SJCRH30 (cell line): ENCODE measurements around the gene SCN8A. TPM values are rescaled to one million over a fixed set of nuclear protein-coding genes. Genes with fewer than 3 reads are reported as not detected.

Experiments
- DNase-seq, 2 experiments: peaks; one replicate each; pipeline ENCODE4 v3.0.0-alpha.2; 2015 to 2020
- H3K27ac ChIP-seq: fragments of 250-450 bp; sonication (Bioruptor Pico); 2 replicates; pipeline ENCODE4 v1.5.1; 2020; ENCODE audit warnings: mild to moderate bottlenecking, moderate library complexity
- H3K27me3 ChIP-seq: fragments of 250-450 bp; sonication (Bioruptor Pico); 2 replicates; pipeline ENCODE4 v1.5.1; 2020; ENCODE audit warnings: mild to moderate bottlenecking, moderate library complexity
- H3K36me3 ChIP-seq: fragments of 250-450 bp; sonication (Bioruptor Pico); 2 replicates; pipeline ENCODE4 v1.5.1; 2020; ENCODE audit warnings: mild to moderate bottlenecking, moderate library complexity
- H3K4me1 ChIP-seq: fragments of 250-450 bp; sonication (Bioruptor Pico); 2 replicates; pipeline ENCODE4 v1.5.1; 2020; ENCODE audit warnings: mild to moderate bottlenecking, moderate library complexity
- H3K4me3 ChIP-seq: fragments of 250-450 bp; sonication (Bioruptor Pico); 2 replicates; pipeline ENCODE4 v1.5.1; 2020; ENCODE audit warnings: mild to moderate bottlenecking, moderate library complexity
- H3K9me3 ChIP-seq: fragments of 250-450 bp; sonication (Bioruptor Pico); replicated peaks from 2 replicates; pipeline ENCODE4 v1.5.1; 2020; ENCODE audit warnings: mild to moderate bottlenecking, moderate library complexity
- total RNA-seq: library from RNA; depleted of rRNA; stranded (reverse); fragments of >200 nt; shearing (Covaris generic); gene quantifications from 2 replicates; pipeline ENCODE4 v1.2.3, GENCODE V29; 2014

Gene SCN8A
- total RNA-seq, 1 experiment from 2014 or later: 0.67 TPM

DNA sequence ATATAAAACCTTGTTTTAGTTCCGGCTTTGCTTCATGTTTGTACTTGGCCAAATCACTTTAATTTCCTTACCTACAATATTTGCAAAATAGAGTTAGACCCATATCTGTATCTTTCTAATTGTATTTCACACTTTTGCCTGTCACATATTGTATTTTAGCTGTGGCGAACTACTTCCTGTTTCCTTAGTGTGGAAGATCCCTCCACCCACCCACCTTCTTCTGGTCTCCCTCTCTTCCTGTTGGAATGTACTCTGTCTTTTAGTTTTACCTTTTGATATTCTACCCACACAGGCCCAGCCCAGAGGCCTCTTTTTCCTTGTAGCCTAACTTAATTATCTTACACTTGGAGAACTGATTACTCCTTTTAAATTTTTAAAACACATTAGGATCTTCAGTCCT lies 78.2 kb downstream of the SCN8A start:
- peaks cover 19% of the 10 kb centered on the region; the same call in 1 of the 2 replicates for H3K27me3 ChIP-seq
- no peaks in the 10 kb centered on the region for H3K4me1 ChIP-seq
- H3K9me3 ChIP-seq: no peaks in the 10 kb centered on the region
- H3K27ac ChIP-seq: no peak overlapping the region
- H3K4me3 ChIP-seq: no peak overlapping the region
- no peak for DNase-seq
- H3K36me3 ChIP-seq: no peaks in the 10 kb centered on the region

DNA sequence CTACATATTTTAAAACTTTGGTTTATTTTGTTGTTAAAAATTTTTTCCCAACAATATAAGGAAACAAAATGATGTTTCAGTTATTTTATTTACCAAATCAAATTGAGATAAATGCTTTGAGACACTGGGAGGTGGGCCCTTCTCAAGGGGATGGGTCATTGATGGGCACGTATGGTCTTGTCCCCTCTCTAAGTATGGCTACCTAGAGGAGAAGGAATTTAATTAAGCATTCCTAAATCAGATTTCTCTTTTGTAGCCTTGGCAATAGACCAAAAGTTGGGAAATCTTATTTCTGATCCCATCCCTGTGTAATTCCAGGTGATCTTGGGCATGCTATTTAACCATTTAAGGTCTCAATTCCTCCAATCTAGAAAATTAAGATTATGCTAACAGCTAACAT lies 79.0 kb downstream of the SCN8A start:
- Histone ChIP-seq H3K27me3 (peaks cover 19% of the 10 kb centered on the region; the same call in 1 of the 2 replicates), H3K9me3 (no peaks in the 10 kb centered on the region), H3K4me3 (no peak overlapping the region), H3K36me3 (no peaks in the 10 kb centered on the region), H3K27ac (no peak overlapping the region), H3K4me1 (no peaks in the 10 kb centered on the region)
- DNase-seq: no peak

GRCh38 chr12:51672334-51672733 lies 81.3 kb downstream of the SCN8A start:
- Histone ChIP-seq H3K27ac (no peak overlapping the region), H3K27me3 (peaks cover 20% of the 10 kb centered on the region), H3K4me3 (no peak overlapping the region), H3K4me1 (no peaks in the 10 kb centered on the region), H3K36me3 (no peaks in the 10 kb centered on the region), H3K9me3 (no peaks in the 10 kb centered on the region)
- no peak for DNase-seq

- DNase-seq: no peak
- H3K27ac ChIP-seq: no peak overlapping the region
- no peaks in the 10 kb centered on the region for H3K36me3 ChIP-seq
Measured at GRCh38 chr12:51675071-51675803, 84.2 kb downstream of the SCN8A start.

DNA sequence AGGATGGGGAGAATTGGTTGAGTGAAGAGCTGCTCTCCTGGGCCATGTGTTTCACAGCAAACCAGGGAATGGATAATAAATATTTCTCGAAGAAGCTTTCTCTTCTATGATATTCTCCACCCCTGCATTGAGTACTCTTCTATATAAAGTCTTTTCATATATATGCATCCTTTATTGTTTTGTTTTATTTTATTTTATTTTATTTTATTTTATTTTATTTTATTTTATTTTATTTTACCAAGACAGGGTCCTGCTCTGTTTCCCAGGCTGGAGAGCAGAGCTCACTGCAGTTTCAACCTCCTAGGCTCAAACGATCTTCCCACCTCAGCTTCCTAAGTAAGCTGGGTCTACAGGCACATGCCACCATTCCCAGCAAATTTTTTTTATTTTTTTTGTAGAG lies 85.8 kb downstream of the SCN8A start:
- no peak overlapping the region for H3K4me3 ChIP-seq
- H3K27me3 ChIP-seq: peaks cover 11% of the 10 kb centered on the region
- H3K4me1 ChIP-seq: no peaks in the 10 kb centered on the region
- H3K27ac ChIP-seq: no peak overlapping the region
- no peak for DNase-seq
- H3K9me3 ChIP-seq: no peaks in the 10 kb centered on the region
- H3K36me3 ChIP-seq: no peaks in the 10 kb centered on the region

More at GRCh38 chr12:51675071-51675803, 84.2 kb downstream of the SCN8A start:
- no peaks in the 10 kb centered on the region for H3K9me3 ChIP-seq
- no peak overlapping the region for H3K4me3 ChIP-seq
- H3K27me3 ChIP-seq: peaks cover 11% of the 10 kb centered on the region
- H3K4me1 ChIP-seq: no peaks in the 10 kb centered on the region

- Histone ChIP-seq H3K27me3 (peaks cover 14% of the 10 kb centered on the region), H3K9me3 (no peaks in the 10 kb centered on the region), H3K27ac (no peak overlapping the region), H3K4me1 (no peaks in the 10 kb centered on the region), H3K36me3 (no peaks in the 10 kb centered on the region), H3K4me3 (no peak overlapping the region)
- DNase-seq: no peak
Measured at GRCh38 chr12:51677284-51677968, 86.4 kb downstream of the SCN8A start.

GRCh38 chr12:51678086-51678724 lies 87.2 kb downstream of the SCN8A start:
- no peaks in the 10 kb centered on the region for H3K36me3 ChIP-seq
- no peak overlapping the region for H3K4me3 ChIP-seq
- DNase-seq: peak; percentile 30 to 68
- H3K9me3 ChIP-seq: no peaks in the 10 kb centered on the region
- peaks cover 14% of the 10 kb centered on the region for H3K27me3 ChIP-seq
- no peaks in the 10 kb centered on the region for H3K4me1 ChIP-seq
- no peak overlapping the region for H3K27ac ChIP-seq

- H3K9me3 ChIP-seq: no peaks in the 10 kb centered on the region
- no peak overlapping the region for H3K27ac ChIP-seq
- H3K4me1 ChIP-seq: no peaks in the 10 kb centered on the region
- no peaks in the 10 kb centered on the region for H3K36me3 ChIP-seq
- H3K27me3 ChIP-seq: peaks cover 3% of the 10 kb centered on the region; the same call in 1 of the 2 replicates
- no peak for DNase-seq
- no peak overlapping the region for H3K4me3 ChIP-seq
Measured at GRCh38 chr12:51682981-51683380, 91.9 kb downstream of the SCN8A start.

- Histone ChIP-seq H3K36me3 (no peaks in the 10 kb centered on the region), H3K27ac (no peak overlapping the region), H3K4me1 (no peaks in the 10 kb centered on the region), H3K4me3 (no peak overlapping the region), H3K9me3 (no peaks in the 10 kb centered on the region), H3K27me3 (peaks cover 3% of the 10 kb centered on the region; the same call in 1 of the 2 replicates)
- DNase-seq: no peak
Measured at GRCh38 chr12:51683763-51684357, 92.8 kb downstream of the SCN8A start.

DNA sequence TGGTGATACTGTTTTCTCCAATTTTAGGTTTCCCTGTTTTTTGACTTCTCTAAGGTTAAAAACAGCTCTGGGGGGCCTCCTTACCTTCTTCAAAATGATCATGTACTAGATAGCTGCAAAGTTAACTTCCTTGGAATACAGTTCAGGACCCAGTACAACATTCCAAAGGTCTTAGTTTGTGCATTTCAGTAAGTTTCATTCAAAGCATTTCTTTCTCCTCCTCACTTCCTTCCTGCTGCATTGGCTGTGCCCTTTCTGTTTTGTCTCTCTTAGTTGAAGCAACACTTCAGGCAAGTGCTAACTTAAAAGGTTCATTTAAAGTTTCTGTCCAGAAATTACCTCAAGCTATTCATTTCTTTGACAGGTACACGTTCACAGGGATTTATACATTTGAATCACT lies 95.7 kb downstream of the SCN8A start:
- Histone ChIP-seq H3K4me1 (no peaks in the 10 kb centered on the region), H3K27me3 (peaks cover 3% of the 10 kb centered on the region; the same call in 1 of the 2 replicates), H3K9me3 (no peaks in the 10 kb centered on the region), H3K27ac (no peak overlapping the region), H3K4me3 (no peak overlapping the region), H3K36me3 (no peaks in the 10 kb centered on the region)
- DNase-seq: no peak

DNA sequence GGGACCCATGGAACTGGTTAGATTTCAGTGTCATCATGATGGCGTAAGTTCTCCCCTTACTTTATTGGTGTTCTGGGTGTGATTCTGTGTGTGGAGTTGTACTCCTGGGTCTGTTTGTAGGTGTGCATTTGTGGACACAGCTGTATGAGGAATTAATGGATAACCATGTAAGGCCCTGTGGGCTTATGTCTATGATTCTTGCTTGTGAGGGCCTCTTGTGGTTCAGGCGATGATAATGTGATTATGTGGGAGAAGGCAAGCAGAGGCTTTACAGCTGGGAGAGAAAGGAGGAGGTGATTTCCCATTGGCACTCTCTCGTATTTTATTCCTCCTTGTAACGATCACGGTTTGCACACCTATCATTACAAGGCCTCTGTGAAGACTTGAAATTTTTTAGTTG lies 96.1 kb downstream of the SCN8A start:
- peak in 1 of 2 experiments; percentile 8 for DNase-seq
- Histone ChIP-seq H3K36me3 (no peaks in the 10 kb centered on the region), H3K27ac (no peak overlapping the region), H3K4me3 (no peak overlapping the region), H3K9me3 (no peaks in the 10 kb centered on the region), H3K4me1 (no peaks in the 10 kb centered on the region), H3K27me3 (peaks cover 1% of the 10 kb centered on the region; the same call in 1 of the 2 replicates)

DNA sequence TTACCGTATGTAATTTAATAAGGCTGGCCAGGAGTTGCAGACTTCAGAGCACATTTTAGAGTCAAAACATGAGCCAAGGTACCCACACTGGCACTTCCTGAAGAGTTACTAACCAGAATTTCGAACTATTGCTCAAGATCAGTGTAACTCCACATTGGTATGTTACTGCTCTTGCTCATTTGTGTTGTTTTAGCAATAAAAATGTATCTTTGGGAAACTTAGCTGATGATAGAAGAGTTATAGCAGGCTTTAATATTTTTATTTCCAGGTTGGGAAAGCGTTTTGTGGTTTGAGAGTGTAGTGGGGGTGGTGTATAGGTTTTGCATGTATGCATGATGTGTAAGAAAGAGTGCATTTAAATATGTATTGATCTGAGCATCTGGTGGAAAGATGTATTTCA lies 96.6 kb downstream of the SCN8A start:
- Histone ChIP-seq H3K9me3 (no peaks in the 10 kb centered on the region), H3K27ac (no peak overlapping the region), H3K4me1 (no peaks in the 10 kb centered on the region), H3K4me3 (no peak overlapping the region), H3K27me3 (no peaks in the 10 kb centered on the region; the same call in 1 of the 2 replicates), H3K36me3 (no peaks in the 10 kb centered on the region)
- no peak for DNase-seq

GRCh38 chr12:51689983-51690382 lies 99.0 kb downstream of the SCN8A start:
- DNase-seq: no peak
- H3K4me1 ChIP-seq: no peaks in the 10 kb centered on the region
- H3K36me3 ChIP-seq: no peaks in the 10 kb centered on the region
- H3K9me3 ChIP-seq: no peaks in the 10 kb centered on the region
- no peak overlapping the region for H3K27ac ChIP-seq
- H3K27me3 ChIP-seq: no peaks in the 10 kb centered on the region
- no peak overlapping the region for H3K4me3 ChIP-seq

GRCh38 chr12:51692016-51692415 lies 101.0 kb downstream of the SCN8A start:
- Histone ChIP-seq H3K27ac (no peak overlapping the region), H3K27me3 (no peaks in the 10 kb centered on the region), H3K4me3 (no peak overlapping the region), H3K9me3 (no peaks in the 10 kb centered on the region), H3K4me1 (no peaks in the 10 kb centered on the region), H3K36me3 (no peaks in the 10 kb centered on the region)
- DNase-seq: no peak

- Histone ChIP-seq H3K4me3 (no peak overlapping the region), H3K9me3 (no peaks in the 10 kb centered on the region), H3K27me3 (peaks cover 5% of the 10 kb centered on the region; the same call in 1 of the 2 replicates), H3K4me1 (no peaks in the 10 kb centered on the region), H3K27ac (no peak overlapping the region), H3K36me3 (no peaks in the 10 kb centered on the region)
- DNase-seq: no peak
Measured at GRCh38 chr12:51693569-51693968, 102.5 kb downstream of the SCN8A start.
